Cardiac septum (tissue), 1 donor: ENCODE data around the gene MOV10L1. TPM values are rescaled to one million over a fixed set of nuclear protein-coding genes. Genes with fewer than 3 reads are reported as not detected.

Experiments used
- DNase-seq: peaks from one replicate; pipeline ENCODE4 v3.0.0-alpha.2; 2020; ENCODE audit warnings: low spot score
- intact Hi-C: fragments of 100-400 bp; cut with DNase I; formaldehyde crosslinking; loops from one replicate; pipeline ENCODE4 v1.14.0; 2022
- total RNA-seq: library from RNA; stranded (reverse); fragmentation: NEBNext Ultra II Directional; extraction: Animal tissue kit (Norgen Biotek cat#: 25700); gene quantifications from one replicate; pipeline ENCODE4 v1.2.1, GENCODE V29; 2021
- donor health status: DM: no; HTN: no; CAD: no.

The MOV10L1 gene
- total RNA-seq, 1 donor from 2014 or later: 0.46 TPM

- DNase-seq: no peak
- intact Hi-C loops: no loop called here
Observed at GRCh38 chr22:50169181-50169759, 79.5 kb downstream of the MOV10L1 start.

DNA sequence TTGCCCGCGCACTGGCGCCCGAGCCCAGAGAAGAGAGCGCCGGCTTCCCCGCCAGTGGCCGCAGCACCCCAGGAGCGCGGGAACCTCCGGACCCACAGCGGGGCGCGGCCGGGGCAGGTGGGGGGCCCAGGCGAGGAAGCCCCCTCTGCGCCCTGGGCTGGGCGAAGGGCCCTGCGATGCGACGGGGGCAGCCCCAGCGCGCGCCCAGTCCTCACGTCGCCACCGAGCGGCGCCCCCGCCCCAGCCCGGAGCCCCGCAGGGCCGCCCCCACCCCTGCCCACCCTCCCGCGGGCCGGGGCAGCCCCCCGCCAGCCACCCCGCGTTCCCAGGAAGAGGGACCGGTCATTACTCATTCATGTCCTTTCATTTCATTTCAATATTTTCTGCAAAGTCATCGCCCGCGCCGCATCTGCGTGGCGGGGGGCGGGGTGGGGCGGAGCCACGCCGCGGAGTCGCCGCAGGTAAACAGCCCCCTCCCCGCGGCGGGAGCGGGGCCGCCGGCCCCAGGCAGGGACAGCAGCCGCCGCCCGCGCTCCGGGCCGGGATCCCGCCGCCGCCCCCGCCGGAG lies 80.1 kb downstream of the MOV10L1 start:
- intact Hi-C loops: no loop called here
- peak; percentile 90 for DNase-seq

DNA sequence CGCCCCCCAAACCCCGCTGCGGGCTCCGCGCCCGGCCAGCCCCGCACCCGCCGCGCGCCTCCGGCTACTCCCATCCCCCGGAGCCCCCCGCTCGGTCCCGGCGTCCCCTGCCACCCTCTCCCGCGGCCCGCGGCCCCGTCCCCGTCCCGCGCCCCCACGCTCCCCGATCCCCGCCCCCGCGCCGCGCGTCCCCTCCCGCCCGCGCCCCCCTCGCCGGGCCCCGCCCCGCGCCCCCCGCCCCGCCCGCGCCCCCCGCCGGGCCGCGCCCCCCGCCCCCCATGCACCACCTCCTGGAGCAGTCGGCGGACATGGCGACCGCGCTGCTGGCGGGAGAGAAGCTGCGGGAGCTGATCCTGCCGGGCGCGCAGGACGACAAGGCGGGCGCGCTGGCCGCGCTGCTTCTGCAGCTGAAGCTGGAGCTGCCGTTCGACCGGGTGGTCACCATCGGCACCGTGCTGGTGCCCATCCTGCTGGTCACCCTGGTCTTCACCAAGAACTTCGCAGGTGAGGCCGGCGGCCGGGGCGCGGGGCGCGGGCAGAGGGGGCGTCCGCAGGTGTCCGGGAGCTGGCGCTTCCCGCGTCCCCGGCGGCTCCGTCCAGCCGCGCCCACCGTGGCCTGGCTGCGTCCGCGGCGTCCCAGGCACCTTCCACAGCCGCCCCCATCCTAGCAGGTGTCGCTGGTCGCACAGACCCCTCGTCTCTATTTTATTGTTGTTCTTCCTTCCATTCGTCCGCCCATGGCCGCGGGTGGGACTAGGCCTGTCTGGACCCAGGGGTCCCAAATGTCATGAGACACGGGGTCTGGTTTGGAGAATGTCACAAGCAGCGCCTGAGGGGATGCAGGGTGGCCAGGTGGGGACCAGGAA lies 80.9 kb downstream of the MOV10L1 start, which contains the start of gene PANX2:
Gene PANX2 (plus strand): TSS at position 279 of the 866 bp plus-strand sequence. CDS start 0 bp downstream, at position 279.
- DNase-seq: no peak
- intact Hi-C loops: no loop called here

GRCh38 chr22:50171319-50171964 lies 81.6 kb downstream of the MOV10L1 start:
- DNase-seq: no peak
- intact Hi-C loops: no loop called here

- intact Hi-C loops: no loop called here
- no peak for DNase-seq
Observed at GRCh38 chr22:50171965-50172421, 82.2 kb downstream of the MOV10L1 start.

- peak; percentile 83 for DNase-seq
- intact Hi-C loops: no loop called here
Observed at GRCh38 chr22:50173311-50173982, 83.6 kb downstream of the MOV10L1 start.

GRCh38 chr22:50173983-50174355 lies 84.2 kb downstream of the MOV10L1 start:
- intact Hi-C loops: no loop called here
- DNase-seq: no peak

DNA sequence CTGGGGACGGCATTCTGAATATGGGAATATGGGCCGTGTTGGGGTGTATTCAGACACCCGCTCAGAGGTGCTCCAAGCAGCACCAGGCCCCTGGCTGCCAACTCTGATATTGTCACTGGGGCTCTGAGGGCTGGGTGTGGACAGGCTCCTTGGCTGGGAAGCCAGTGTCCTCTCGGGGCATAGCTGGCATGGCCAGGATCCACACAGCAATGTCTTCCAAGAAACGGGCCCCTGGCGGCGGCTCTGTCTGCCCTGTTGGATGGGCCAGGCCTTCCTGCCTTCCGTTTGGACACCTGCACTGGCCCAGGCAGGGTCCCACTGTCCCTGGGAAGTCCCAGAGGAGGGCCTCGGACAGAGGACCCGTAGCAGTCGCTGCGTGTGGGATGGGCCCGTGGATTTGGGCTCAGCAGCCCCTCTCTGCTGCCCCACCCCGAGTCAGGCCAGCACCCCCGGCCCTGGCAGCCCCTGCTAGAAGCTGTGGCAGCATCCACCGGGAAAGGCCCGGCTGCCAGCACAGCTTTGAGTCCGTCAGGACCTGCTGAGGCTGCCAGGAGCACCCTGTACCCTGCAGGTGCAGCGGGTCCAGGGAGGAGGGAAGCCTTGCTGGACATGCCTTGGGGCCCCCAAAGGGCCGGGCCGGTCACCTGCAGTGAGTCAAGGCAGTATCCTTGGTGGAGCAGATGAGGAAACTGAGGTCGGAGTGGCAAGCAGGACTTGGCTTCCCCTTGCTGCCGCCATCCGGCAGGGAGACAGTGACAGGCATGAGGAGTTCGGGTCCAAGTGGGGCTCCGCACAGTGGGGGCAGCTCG lies 84.8 kb downstream of the MOV10L1 start:
- no peak for DNase-seq
- intact Hi-C loops: no loop called here

DNA sequence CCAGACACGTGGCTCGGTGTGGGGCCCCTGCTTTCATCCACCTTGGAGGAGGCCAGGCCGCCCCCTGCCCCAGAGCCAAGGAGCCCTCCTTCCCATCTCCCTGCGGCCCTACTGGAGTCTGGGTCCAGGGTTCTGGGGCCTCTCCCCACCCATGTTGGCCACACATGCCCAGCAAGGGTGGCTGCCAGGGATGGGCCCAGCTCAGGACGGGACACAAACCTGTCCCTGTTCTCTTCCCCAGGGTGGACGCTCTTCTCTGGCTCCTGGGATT lies 85.3 kb downstream of the MOV10L1 start:
- intact Hi-C loops: no loop called here
- no peak for DNase-seq

DNA sequence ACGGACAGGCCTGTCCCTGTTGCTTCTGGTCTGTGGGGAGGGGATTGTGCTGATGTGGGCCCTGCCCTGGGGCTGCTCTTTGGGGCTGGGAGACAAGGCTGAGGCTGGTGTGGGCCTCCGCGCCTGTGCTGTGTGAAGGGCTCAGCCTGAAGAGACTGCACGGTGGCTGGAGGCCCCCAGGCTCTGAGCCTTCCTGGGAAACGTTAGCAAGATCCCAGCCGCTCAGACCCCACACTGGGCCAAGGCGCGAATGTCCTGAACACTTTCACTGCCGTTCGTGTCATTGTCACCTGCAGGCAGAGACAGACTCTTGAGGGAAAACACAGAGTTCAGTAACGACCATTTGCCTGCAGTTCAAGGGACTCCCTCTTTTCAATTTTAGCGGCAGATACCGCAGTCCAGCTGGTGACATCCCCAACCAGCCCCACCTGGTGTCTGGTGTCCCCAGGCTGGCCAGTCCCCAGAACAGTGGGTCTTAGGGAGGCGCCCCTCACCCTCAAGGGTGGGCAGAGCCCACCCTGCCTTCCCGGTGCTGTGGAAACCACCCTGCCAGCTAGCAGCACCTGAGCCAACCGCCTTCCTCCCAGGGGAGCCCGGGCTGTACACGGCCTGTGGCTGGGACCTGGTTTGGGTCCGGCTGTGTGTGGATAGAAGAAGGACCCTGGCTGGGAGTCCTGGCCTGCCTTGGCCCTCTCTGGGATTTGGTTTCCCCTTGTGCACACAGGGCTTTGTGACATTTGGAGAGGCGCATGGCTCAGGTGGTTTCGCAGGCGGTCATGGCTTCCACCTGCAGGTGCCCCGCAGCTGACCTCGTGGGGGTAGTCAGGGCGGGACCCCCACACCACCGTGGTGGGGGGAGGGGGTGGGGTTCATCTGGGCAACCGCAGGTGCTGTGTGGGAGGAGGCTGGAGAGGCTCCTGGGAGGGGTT lies 86.4 kb downstream of the MOV10L1 start:
- DNase-seq: no peak
- intact Hi-C loops: no loop called here

DNA sequence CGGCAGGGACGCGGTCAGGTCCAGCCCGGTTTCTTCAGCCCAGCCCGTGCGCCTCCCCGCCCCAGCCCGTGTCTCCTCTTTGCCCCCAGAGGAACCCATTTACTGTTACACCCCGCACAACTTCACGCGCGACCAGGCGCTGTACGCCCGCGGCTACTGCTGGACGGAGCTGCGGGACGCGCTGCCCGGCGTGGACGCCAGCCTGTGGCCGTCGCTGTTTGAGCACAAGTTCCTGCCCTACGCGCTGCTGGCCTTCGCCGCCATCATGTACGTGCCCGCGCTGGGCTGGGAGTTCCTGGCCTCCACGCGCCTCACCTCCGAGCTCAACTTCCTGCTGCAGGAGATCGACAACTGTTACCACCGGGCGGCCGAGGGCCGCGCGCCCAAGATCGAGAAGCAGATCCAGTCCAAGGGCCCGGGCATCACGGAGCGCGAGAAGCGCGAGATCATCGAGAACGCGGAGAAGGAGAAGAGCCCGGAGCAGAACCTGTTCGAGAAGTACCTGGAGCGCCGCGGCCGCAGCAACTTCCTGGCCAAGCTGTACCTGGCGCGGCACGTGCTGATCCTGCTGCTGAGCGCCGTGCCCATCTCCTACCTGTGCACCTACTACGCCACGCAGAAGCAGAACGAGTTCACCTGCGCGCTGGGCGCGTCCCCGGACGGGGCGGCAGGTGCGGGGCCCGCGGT lies 87.2 kb downstream of the MOV10L1 start:
- intact Hi-C loops: no loop called here
- DNase-seq: no peak

- intact Hi-C loops: no loop called here
- DNase-seq: no peak
Observed at GRCh38 chr22:50177537-50178470, 88.0 kb downstream of the MOV10L1 start.

DNA sequence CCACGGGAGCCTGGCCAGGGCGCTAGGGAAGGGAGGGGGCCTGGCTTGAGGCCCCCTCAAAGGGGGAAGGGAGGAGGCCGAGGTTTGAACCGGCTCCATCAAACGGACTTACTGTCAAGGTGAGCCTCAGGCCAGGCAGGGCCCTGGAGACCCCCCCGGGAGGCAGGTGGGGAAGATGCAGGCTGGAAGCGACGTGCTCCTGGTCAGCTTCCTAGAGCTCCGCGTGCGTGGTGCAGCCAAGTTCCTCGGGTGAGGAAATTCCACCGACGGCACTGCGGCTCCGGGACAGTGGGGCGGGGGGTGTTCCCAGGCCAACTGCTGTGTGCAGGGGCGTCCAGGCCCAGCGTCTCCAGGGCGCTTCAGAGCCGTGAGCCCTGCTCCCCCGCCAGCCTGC lies 88.7 kb downstream of the MOV10L1 start:
- DNase-seq: no peak
- intact Hi-C loops: no loop called here

GRCh38 chr22:50178871-50179869 lies 89.4 kb downstream of the MOV10L1 start:
- intact Hi-C loops: no loop called here
- DNase-seq: no peak
